Endothelial cell (in vitro differentiated cells): ENCODE results near the gene RABGAP1. TPM values are rescaled to one million over a fixed set of nuclear protein-coding genes. Genes with fewer than 3 reads are reported as not detected.

Source experiments
- DNase-seq: peaks from one replicate; pipeline ENCODE4 v3.0.0; 2021; ENCODE audit warnings: low spot score
- H3K27ac Mint-ChIP-seq: one replicate; pipeline ENCODE4 v1.8.0; 2021; ENCODE audit warnings: mixed read lengths, inconsistent platforms; ENCODE audit not compliant: unreplicated experiment
- H3K27me3 Mint-ChIP-seq: one replicate; pipeline ENCODE4 v1.8.0; 2021; ENCODE audit warnings: mild to moderate bottlenecking, moderate library complexity, mixed read lengths, inconsistent platforms; ENCODE audit not compliant: unreplicated experiment
- H3K36me3 Mint-ChIP-seq: one replicate; pipeline ENCODE4 v1.8.0; 2021; ENCODE audit warnings: mild to moderate bottlenecking, low read depth, mixed read lengths, inconsistent platforms; ENCODE audit not compliant: unreplicated experiment
- H3K4me1 Mint-ChIP-seq: one replicate; pipeline ENCODE4 v1.8.0; 2021; ENCODE audit warnings: mild to moderate bottlenecking, mixed read lengths, inconsistent platforms; ENCODE audit not compliant: unreplicated experiment
- H3K4me3 Mint-ChIP-seq: one replicate; pipeline ENCODE4 v1.8.0; 2021; ENCODE audit warnings: mild to moderate bottlenecking, mixed read lengths, inconsistent platforms; ENCODE audit not compliant: unreplicated experiment
- H3K9me3 Mint-ChIP-seq: one replicate; pipeline ENCODE4 v1.8.0; 2021; ENCODE audit warnings: mixed read lengths, inconsistent platforms; ENCODE audit not compliant: unreplicated experiment
- total RNA-seq: library from RNA; stranded (reverse); fragmentation: NEBNext Ultra II Directional; extraction: Animal tissue kit (Norgen Biotek cat#: 25700); gene quantifications from one replicate; pipeline ENCODE4 v1.2.1, GENCODE V29; 2021; ENCODE audit not compliant: unreplicated experiment
- TF ChIP-seq, protein P1 (sequence below): fragments of 200-600 bp; sonication (generic); IDR thresholded peaks from one replicate; pipeline ENCODE4 v1.5.0; 2021; ENCODE audit warnings: antibody characterized with exemption; ENCODE audit not compliant: unreplicated experiment

Gene RABGAP1
- total RNA-seq, 1 donor from 2014 or later: 58.2 TPM

DNA sequence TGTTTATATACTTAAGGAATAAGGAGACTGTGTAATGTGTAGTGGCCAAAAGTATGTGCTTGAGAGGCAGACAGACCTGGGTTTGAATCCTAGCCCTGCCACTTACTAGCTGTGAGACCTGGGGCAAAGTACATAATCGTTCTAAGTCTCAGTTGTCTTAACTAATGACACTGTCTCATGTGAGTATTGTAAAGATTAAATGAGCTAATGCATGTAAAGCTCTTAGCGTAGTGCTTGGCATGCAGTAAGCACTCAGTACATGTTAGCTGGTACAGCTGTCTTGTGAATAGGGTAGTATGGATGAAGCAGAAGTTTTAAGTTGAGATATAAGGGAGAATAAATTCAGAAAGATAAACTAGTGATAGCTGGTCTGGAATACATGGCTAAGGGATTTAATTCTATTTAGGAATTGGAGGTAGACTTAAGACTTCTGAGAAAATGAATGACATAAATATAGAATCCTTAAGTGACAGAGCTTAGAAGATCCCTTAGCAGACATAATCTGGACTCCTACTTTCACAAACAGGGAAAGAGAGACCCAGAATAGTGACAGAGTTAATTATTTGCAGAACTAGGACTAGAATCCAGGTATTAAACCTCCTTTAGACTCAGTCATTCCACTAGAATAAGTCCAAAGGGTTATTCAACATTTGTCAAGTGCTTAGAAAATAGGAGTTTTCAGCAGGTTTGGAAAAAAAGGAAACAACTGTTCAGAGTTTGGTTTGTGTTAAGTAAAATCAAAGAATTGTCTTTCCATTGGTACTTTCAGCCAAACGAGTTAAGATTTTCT lies 105.8 kb downstream of the RABGAP1 start:
- TF ChIP-seq, protein P1, sequence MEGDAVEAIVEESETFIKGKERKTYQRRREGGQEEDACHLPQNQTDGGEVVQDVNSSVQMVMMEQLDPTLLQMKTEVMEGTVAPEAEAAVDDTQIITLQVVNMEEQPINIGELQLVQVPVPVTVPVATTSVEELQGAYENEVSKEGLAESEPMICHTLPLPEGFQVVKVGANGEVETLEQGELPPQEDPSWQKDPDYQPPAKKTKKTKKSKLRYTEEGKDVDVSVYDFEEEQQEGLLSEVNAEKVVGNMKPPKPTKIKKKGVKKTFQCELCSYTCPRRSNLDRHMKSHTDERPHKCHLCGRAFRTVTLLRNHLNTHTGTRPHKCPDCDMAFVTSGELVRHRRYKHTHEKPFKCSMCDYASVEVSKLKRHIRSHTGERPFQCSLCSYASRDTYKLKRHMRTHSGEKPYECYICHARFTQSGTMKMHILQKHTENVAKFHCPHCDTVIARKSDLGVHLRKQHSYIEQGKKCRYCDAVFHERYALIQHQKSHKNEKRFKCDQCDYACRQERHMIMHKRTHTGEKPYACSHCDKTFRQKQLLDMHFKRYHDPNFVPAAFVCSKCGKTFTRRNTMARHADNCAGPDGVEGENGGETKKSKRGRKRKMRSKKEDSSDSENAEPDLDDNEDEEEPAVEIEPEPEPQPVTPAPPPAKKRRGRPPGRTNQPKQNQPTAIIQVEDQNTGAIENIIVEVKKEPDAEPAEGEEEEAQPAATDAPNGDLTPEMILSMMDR: no peak
- Mint-ChIP-seq H3K9me3 (no peaks in the 10 kb centered on the region), H3K36me3 (no peaks in the 10 kb centered on the region), H3K4me1 (peaks cover 62% of the 10 kb centered on the region), H3K27me3 (peaks cover 2% of the 10 kb centered on the region), H3K27ac (peak overlapping the region; percentile 7), H3K4me3 (peak overlapping the region; percentile 19)
- no peak for DNase-seq

DNA sequence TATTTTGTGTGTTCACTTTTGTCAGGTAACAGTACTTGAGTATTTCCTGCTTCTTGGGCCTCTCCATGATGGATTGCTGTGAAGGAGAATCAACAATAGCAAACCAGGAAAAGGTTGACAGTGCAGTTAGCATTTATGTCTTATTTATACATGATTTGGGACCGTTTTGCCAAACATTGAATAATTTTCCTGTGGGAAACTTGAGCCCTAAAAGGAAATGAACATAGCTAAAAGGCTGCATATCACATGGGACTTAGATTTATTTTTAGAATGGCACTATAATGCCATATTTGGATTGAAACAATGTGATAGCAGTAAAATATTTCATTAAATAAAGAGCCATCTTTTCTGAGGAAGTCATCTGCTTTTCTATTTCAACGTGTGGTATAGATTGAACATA lies 107.9 kb downstream of the RABGAP1 start:
- Mint-ChIP-seq H3K9me3 (no peaks in the 10 kb centered on the region), H3K4me1 (peaks cover 51% of the 10 kb centered on the region), H3K27me3 (peaks cover 2% of the 10 kb centered on the region), H3K27ac (peak overlapping the region; percentile 50), H3K4me3 (no peak overlapping the region), H3K36me3 (no peaks in the 10 kb centered on the region)
- TF ChIP-seq, protein P1: no peak
- DNase-seq: no peak

DNA sequence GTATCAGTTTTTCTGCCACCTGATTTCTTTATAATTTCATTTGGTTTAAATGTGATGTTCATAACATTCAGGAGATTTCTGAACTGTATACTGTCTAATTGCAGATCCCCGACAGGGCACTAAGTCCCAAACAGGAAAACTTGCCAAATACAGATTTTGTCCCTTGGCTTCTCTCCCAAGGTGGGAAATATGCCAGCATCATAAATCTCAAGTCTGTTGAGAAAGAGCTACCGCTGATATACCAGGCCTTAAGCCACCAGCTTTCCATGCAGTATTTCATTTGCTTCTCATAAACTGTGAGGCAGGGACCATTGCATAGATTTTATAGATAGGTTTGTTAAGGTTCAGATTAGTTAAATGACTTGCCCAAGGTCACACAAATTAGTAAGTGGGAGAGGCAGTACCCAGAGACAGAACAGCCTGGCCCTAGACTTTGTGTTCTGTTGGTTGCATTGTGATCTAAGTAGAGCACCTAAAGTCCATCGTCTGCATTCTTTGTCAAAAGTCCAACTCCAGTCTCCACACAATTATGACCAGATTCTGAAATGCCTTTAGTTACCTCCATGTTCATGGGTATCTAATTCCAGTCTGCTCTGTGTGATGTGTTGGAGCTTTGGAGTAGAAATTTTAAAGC lies 108.9 kb downstream of the RABGAP1 start:
- Mint-ChIP-seq H3K27ac (no peak overlapping the region), H3K4me3 (no peak overlapping the region), H3K4me1 (peaks cover 49% of the 10 kb centered on the region), H3K36me3 (no peaks in the 10 kb centered on the region), H3K9me3 (no peaks in the 10 kb centered on the region), H3K27me3 (peaks cover 2% of the 10 kb centered on the region)
- no peak for DNase-seq
- TF ChIP-seq, protein P1: no peak

DNA sequence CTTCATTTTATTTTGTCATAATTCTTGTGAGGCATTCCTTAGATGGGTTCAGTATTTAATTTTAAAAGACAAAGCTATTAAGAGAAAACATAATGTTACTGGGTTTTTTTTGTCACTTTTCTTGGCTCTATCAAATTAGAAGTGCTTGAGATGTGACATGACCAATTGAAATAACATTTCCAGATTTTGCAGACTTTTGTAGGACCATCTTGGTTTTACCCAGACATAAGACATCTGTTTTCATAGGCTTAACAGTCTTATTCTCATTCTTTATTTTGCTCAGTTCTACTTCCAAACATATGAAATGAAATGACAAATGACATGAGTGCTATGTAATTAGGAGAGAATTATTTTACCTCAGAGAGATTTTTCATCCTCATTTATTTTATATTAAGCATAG lies 112.2 kb downstream of the RABGAP1 start:
- Mint-ChIP-seq H3K4me1 (peaks cover 35% of the 10 kb centered on the region), H3K36me3 (peaks cover 3% of the 10 kb centered on the region), H3K9me3 (no peaks in the 10 kb centered on the region), H3K4me3 (no peak overlapping the region), H3K27me3 (no peaks in the 10 kb centered on the region), H3K27ac (peak overlapping the region; percentile 73)
- TF ChIP-seq, protein P1: no peak
- DNase-seq: no peak

DNA sequence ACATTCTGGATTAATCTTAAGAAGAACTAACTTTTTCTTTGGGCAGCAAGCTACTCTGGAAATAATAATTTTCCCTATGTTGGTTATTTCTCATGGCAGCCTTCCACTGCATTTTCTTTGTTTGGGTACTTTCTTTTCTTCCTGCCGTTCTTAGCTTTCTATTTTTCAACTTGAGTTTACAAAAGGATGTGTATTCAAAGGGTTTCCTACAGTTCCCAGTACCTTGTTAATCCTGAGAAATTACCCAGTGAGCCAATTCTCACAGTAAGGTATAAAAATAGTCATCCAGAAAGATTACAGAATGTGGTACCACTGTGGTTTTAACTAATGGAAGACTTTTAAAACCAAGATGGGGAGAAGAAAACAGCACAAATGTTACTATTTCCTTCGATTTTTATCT lies 112.9 kb downstream of the RABGAP1 start:
- peaks cover 30% of the 10 kb centered on the region for H3K4me1 Mint-ChIP-seq
- H3K36me3 Mint-ChIP-seq: peaks cover 3% of the 10 kb centered on the region
- TF ChIP-seq, protein P1: no peak
- H3K27ac Mint-ChIP-seq: peak overlapping the region; percentile 73
- no peaks in the 10 kb centered on the region for H3K27me3 Mint-ChIP-seq
- H3K4me3 Mint-ChIP-seq: no peak overlapping the region
- H3K9me3 Mint-ChIP-seq: no peaks in the 10 kb centered on the region
- DNase-seq: no peak
